HepG2 (cell line): ENCODE data around the gene MFAP3L.

Source experiments
- ELF3 ChIP-seq: IDR thresholded peaks from 2 replicates; pipeline ENCODE4 v1.6.1; 2016; ENCODE audit warnings: missing genetic modification reagents, missing compliant biosample characterization
- HDAC6 ChIP-seq: fragments of 200-600 bp; sonication (generic); IDR thresholded peaks from 2 replicates; pipeline ENCODE4 v1.7.0; 2017; ENCODE audit warnings: mild to moderate bottlenecking, antibody characterized with exemption, low read length, low read depth
- MTA1 ChIP-seq: sonication (generic); formaldehyde crosslinking; IDR thresholded peaks from 2 replicates; pipeline ENCODE4 v1.4.0; 2020; ENCODE audit warnings: missing genetic modification reagents, mild to moderate bottlenecking, borderline replicate concordance
- PBX2 ChIP-seq: IDR thresholded peaks from 2 replicates; pipeline ENCODE4 v1.6.1; 2016; ENCODE audit warnings: control low read depth
- POLR2A ChIP-seq, 2 experiments: IDR thresholded peaks; 2 replicates each; pipeline ENCODE4 v1.6.1; 2011; ENCODE audit warnings: low read depth in 2 of 2, low read length in 2 of 2, mild to moderate bottlenecking in 1 of 2, moderate library complexity in 1 of 2; ENCODE audit not compliant: insufficient read depth in 1 of 2
- RAD21 ChIP-seq: fragments of 450-650 bp; formaldehyde crosslinking; IDR thresholded peaks from 2 replicates; pipeline ENCODE4 v1.5.0; 2020; ENCODE audit warnings: mild to moderate bottlenecking
- SP2 ChIP-seq: sonication (generic); formaldehyde crosslinking; IDR thresholded peaks from 2 replicates; pipeline ENCODE4 v1.5.1; 2020; ENCODE audit warnings: mild to moderate bottlenecking, missing genetic modification reagents
- ZNF598 ChIP-seq: sonication (generic); formaldehyde crosslinking; IDR thresholded peaks from 2 replicates; pipeline ENCODE4 v1.5.1; 2020; ENCODE audit warnings: mild to moderate bottlenecking, missing genetic modification reagents, borderline replicate concordance
- TF ChIP-seq, protein P1 (sequence below), 2 experiments: IDR thresholded peaks; 2 replicates each; pipeline ENCODE4 v1.6.1; 2011 to 2012; ENCODE audit warnings: low read length in 2 of 2, borderline replicate concordance in 1 of 2, low read depth in 1 of 2, mild to moderate bottlenecking in 1 of 2, moderate library complexity in 1 of 2

DNA sequence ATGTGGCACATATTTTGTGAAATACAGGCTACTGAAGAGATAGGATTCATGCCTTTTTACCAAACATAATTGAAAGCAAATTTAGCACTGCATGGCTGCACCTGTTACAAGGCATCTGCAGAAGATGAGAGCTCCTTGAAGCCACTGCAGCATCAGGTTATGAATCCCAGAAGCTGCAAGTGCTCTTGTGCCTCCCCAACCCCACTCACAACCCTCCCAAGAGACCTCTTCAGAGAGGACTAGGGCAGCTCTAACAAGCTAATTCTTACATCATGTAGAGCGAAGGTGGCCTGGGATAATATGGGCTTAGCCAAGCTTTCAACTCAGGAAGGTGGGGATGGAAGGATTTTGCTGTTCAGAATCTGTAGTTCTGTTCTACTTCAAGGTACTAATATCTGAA lies 27.2 kb downstream of the MFAP3L start:
- TF ChIP-seq SP2 (CRISPR knock-in tag): no peak
- TF ChIP-seq, protein P1, sequence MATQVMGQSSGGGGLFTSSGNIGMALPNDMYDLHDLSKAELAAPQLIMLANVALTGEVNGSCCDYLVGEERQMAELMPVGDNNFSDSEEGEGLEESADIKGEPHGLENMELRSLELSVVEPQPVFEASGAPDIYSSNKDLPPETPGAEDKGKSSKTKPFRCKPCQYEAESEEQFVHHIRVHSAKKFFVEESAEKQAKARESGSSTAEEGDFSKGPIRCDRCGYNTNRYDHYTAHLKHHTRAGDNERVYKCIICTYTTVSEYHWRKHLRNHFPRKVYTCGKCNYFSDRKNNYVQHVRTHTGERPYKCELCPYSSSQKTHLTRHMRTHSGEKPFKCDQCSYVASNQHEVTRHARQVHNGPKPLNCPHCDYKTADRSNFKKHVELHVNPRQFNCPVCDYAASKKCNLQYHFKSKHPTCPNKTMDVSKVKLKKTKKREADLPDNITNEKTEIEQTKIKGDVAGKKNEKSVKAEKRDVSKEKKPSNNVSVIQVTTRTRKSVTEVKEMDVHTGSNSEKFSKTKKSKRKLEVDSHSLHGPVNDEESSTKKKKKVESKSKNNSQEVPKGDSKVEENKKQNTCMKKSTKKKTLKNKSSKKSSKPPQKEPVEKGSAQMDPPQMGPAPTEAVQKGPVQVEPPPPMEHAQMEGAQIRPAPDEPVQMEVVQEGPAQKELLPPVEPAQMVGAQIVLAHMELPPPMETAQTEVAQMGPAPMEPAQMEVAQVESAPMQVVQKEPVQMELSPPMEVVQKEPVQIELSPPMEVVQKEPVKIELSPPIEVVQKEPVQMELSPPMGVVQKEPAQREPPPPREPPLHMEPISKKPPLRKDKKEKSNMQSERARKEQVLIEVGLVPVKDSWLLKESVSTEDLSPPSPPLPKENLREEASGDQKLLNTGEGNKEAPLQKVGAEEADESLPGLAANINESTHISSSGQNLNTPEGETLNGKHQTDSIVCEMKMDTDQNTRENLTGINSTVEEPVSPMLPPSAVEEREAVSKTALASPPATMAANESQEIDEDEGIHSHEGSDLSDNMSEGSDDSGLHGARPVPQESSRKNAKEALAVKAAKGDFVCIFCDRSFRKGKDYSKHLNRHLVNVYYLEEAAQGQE (IDR thresholded peaks at IDR 0.05; ENCODE audit: borderline replicate concordance in 1 of 2, low read depth in 1 of 2, low read length in 2 of 2): no peak
- TF ChIP-seq ZNF598: no peak
- TF ChIP-seq PBX2 (CRISPR knock-in tag): no peak
- no peak for TF ChIP-seq HDAC6
- TF ChIP-seq MTA1: no peak
- no peak for TF ChIP-seq POLR2A (IDR thresholded peaks at IDR 0.05; ENCODE audit: insufficient read depth in 1 of 2, low read depth in 2 of 2, low read length in 2 of 2)
- no peak for TF ChIP-seq RAD21 (CRISPR knock-in tag)
- TF ChIP-seq ELF3 (CRISPR knock-in tag): no peak
